Measurements from ENCODE around the gene SERPINA10.

Gene SERPINA10

GRCh38 chr14:94292872-94293577 is at the start of gene SERPINA10:
TSS of gene SERPINA10 (minus strand) at chr14:94293268. CDS start at chr14:94290593, 2,675 bp downstream.
- no peak for DNase-seq (ENCODE audit: low read depth, low spot score)
- POLR2A ChIA-PET: no interaction called here
- no peak within 1 kb of the TSS for H3K4me3 ChIP-seq (ENCODE audit: low read depth, low read length)
- CTCF ChIA-PET: interaction anchor here (0.6 kb wide), 1 partner anchor 162 kb away, joined by 3 read pairs; no protein-coding TSS in a partner anchor
- no peak for TF ChIP-seq CTCF (IDR thresholded peaks at IDR 0.05; ENCODE audit: insufficient read depth, low read length, missing control alignments)

- ChIA-PET CTCF (interaction anchor here (0.7 to 1.2 kb wide), 3 partner anchors 14 to 211 kb away, joined by 3 read pairs; no protein-coding TSS in a partner anchor), POLR2A (interaction anchor here (0.7 to 1.0 kb wide), 2 partner anchors 31 to 169 kb away, joined by 3 read pairs; partner anchors contain the start of gene PPP4R4)
- DNase-seq (ENCODE audit: low read depth, low spot score): peak; percentile 98
- H3K4me3 ChIP-seq (ENCODE audit: low read depth, low read length): no peak overlapping the region
- no peak for TF ChIP-seq CTCF (IDR thresholded peaks at IDR 0.05; ENCODE audit: insufficient read depth, low read length, missing control alignments)
Observed at GRCh38 chr14:94342334-94342934, 49.4 kb upstream of the SERPINA10 start.

DNA sequence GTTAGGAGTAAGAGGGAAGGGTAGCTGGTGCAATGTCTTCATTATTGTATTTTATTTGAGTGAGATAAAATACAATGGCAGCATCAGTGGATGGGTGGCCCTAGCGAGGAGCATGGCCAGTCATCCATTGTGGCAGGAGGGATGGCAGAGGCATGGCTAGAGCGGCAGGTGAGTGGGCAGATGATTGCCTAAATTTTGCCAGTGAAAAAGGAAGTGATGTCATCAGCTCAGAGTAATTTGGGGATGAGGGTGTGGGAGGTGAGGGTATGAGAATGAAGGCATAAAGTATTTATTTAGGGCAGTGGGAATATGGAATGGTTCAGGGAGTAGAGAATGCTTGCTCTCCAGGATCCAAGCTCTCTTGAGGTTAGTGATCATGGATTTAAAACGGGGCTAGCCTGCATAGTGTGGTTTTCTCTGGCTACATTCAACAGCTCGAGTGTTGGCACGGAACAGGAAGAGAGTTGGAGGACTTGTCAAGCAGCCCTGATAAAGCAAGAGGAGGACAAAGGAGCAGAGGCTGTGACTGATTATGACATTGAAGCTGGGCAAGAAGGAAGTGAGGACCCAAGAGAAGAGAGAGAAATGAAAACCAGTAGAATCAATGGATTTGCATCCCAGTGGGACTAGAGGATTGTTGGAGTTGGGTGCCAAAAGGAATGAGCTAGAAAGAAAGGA is 48.7 kb upstream of the SERPINA10 start:
- DNase-seq (ENCODE audit: low read depth, low spot score): no peak
- H3K4me3 ChIP-seq (ENCODE audit: low read depth, low read length): no peak overlapping the region
- CTCF ChIA-PET: interaction anchor here (0.7 to 1.3 kb wide), 3 partner anchors 15 to 212 kb away, joined by 3 to 4 read pairs (median 3); no protein-coding TSS in a partner anchor
- TF ChIP-seq CTCF (IDR thresholded peaks at IDR 0.05; ENCODE audit: insufficient read depth, low read length, missing control alignments): no peak
- POLR2A ChIA-PET: interaction anchor here (0.7 to 1.0 kb wide), 2 partner anchors 32 to 168 kb away, joined by 3 read pairs; partner anchors contain the start of gene PPP4R4

- TF ChIP-seq CTCF (IDR thresholded peaks at IDR 0.05; ENCODE audit: insufficient read depth, low read length, missing control alignments): no peak
- ChIA-PET CTCF (interaction anchor here (1.3 kb wide), 1 partner anchor 16 kb away, joined by 4 read pairs; no protein-coding TSS in a partner anchor), POLR2A (no interaction called here)
- no peak overlapping the region for H3K4me3 ChIP-seq (ENCODE audit: low read depth, low read length)
- no peak for DNase-seq (ENCODE audit: low read depth, low spot score)
Observed at GRCh38 chr14:94340533-94340932, 47.5 kb upstream of the SERPINA10 start.

- CTCF ChIA-PET: interaction anchor here (1.5 kb wide), 1 partner anchor 96 kb away, joined by 4 read pairs; no protein-coding TSS in a partner anchor
- POLR2A ChIA-PET: no interaction called here
Observed at GRCh38 chr14:94338023-94338422, 45.0 kb upstream of the SERPINA10 start.

More at GRCh38 chr14:94338023-94338422, 45.0 kb upstream of the SERPINA10 start:
- no peak overlapping the region for H3K4me3 ChIP-seq (ENCODE audit: low read depth, low read length)
- TF ChIP-seq CTCF (IDR thresholded peaks at IDR 0.05; ENCODE audit: insufficient read depth, low read length, missing control alignments): no peak
- no peak for DNase-seq (ENCODE audit: low read depth, low spot score)
